ENCODE results near the gene DNPH1.

DNPH1 gene

DNA sequence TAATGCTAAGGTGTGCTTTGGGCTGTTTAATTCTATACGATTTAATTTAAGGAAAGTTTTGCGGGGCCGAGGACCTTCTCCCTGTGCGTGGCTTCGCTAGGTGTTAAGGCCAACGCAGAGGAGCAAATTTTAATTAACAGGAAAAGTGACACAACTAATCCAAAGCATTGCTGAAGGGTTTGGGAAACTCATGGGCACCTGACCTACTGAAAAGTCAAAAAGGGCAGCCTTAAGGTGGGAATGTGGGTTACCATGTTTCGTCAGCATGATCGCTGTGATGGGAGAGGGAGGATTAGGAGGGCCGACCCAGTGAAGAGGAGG lies 47.7 kb downstream of the DNPH1 start:
- no peak for DNase-seq (ENCODE audit: low read depth in 2 of 2)

DNA sequence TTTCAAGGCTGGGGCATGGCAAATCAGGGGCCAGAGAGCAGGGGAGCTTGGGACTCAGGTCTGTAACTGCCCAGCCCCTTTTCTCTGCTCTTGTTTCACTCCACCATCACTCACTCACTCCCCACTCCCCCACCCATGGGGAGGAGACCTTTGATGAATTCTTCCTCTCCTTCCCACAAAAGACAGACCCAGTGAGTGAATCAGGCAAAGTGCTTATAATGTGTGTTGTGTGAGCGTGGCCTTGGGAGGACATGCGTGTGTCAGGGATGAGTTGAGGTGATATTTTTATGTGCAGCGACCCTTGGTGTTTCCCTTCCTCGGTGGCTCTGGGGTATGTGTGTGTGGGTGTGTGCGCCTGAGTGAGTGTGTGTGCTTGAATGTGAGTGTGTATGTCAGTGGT lies 48.3 kb downstream of the DNPH1 start:
- DNase-seq (ENCODE audit: low read depth in 2 of 2) = no peak

DNA sequence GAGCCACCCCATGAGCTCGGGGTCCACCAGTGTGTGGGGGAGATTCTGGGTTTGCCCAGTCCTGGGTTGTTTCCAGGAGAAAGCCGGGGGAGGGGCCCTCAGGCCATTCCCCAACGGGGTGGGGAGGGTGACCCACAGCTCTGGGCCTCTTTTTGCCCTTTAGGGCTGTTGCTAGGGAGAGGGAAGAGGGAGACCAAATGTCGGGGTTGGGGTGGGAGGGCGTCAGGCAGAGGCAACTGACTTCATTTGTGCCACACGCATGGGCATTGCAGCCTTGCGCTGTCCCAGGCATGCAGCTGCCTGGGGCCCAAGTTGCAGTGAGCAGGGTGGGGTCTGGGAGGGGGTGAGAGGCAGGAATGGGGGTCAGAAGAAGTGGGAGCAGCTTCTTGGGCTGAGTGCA lies 49.2 kb downstream of the DNPH1 start:
- DNase-seq (ENCODE audit: low read depth in 2 of 2) = no peak

DNA sequence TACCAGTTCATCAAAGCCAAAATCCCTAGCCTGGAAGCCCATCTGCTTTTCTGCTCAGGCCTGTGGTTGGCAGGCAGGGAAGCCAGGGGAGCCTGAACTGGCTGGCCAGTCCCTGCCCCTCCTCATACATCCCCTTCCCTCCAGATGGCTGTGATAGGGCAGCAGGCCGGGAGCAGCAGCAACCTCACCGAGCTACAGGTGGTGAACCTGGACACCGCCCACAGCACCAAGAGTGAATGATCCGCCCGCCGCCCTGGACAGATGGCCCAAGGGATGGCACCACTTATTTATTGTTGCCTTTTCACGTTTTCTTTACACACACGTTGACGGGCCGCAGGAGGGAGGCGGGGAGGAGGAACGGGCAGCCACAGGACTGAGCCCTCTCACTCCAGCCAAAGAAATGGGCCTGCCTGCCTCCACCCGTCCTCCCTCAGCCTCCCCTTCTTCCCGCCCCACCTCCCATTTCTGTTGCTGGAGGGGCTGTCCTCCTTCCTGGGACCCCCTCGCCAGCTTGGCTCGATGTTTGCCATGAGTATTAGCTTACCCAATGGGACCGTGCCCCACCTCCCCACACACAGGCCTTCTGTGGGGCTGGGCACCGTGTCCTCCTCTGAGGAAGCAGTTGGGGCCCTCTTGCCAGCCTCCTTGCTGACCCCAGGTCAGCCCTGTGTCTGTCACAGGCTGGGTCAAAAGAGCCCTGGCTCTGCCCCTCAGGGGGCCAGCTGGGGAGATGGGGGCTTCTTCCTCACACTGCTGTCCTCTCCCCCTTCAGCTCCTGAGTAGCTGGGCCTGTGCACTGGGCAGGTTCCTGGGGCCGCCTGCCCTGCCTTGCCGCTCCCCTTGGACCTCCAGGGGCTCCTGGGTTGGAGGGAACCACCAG lies 50.1 kb downstream of the DNPH1 start:
- no peak for DNase-seq (ENCODE audit: low read depth in 2 of 2)

DNA sequence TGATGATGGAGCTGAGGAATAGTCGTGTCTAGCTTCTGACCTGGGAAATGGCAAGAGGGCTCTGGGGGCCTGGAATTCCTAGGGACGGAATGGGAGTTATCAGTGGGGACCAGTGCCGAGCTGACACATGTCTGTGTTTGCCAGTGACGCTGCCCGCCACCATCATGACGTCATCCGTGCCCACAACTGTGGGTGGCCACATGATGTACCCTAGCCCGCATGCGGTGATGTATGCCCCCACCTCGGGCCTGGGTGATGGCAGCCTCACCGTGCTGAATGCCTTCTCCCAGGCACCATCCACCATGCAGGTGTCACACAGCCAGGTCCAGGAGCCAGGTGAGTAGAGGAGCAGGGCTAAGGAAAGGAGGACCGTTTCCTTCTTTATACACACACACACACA lies 51.1 kb downstream of the DNPH1 start:
- no peak for DNase-seq (ENCODE audit: low read depth in 2 of 2)

DNA sequence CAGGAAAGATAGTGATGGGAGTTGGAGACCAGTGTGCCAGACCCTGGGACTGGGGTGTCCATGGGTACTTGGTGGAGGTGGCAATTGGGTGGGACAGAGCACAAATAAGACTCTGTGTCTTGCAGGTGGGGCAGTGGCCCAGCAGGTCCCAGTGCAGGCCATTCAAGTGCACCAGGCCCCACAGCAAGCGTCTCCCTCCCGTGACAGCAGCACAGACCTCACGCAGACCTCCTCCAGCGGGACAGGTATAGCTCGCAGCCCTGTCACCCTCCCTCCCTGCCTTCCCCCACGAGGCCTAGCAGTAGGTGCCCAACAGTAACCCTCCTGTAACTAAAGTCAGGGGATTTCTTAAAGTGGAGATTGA lies 52.9 kb downstream of the DNPH1 start:
- DNase-seq (ENCODE audit: low read depth in 2 of 2) = no peak

DNA sequence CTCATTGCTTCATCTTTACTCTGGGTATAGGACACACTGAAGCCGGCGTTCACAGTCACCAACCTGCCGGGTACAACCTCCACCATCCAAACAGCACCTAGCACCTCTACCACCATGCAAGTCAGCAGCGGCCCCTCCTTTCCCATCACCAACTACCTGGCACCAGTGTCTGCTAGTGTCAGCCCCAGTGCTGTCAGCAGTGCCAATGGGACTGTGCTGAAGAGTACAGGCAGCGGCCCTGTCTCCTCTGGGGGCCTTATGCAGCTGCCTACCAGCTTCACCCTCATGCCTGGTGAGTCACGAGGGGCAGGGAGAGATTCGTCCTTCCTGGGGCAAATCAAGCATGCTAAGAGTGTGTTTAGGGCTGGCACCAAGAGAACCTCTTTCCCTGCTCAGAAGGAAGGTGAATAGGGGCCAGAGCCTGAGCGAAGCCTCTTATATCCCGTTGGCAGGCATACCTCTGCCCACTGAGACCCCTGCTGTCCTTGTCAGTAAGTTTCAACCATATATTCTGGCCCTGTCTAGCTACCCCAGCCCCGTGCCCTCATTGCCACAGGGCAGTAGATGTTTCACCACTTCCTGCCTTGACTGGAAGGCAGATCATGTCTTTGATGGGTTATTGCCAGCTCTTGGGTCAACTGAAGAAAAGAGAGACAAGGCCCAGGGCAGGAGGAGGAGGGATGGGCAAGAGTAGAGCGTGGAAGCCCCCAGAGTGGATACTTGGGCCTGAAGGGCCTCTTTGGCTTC lies 53.4 kb downstream of the DNPH1 start:
- DNase-seq (ENCODE audit: low read depth in 2 of 2) = no peak
